GM12892 (cell line): ENCODE data around the gene RTN4R.

Experiments used
- POLR2A ChIP-seq: IDR thresholded peaks from 2 replicates; pipeline ENCODE4 v1.6.1; 2011; ENCODE audit warnings: low read depth, low read length, control low read depth
- TAF1 ChIP-seq: IDR thresholded peaks from 2 replicates; pipeline ENCODE4 v1.6.1; 2011; ENCODE audit warnings: low read depth, mild to moderate bottlenecking, control low read depth, low read length, borderline replicate concordance

DNA sequence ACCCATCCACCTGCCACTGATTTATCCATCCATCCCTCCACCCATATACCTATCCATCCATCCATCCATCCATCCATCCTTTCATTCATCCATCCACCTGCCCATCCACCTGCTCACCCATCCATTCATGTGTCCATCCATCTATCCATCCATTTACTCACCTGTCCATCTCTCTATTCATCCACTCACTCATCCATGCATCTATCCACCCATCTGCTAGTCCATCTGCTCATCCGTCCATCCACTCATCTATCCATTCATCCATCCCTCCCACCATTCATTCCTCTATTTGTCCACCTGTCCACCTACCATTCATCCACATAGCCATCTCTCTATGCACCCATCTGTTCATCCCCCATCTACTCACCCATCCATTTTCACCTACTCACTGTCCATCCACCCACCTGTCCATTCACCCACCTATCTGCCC is 68.7 kb downstream of the RTN4R start:
- TF ChIP-seq TAF1 (no peak), POLR2A (no peak)
